Measurements from ENCODE around the gene LRRK1.

DNA sequence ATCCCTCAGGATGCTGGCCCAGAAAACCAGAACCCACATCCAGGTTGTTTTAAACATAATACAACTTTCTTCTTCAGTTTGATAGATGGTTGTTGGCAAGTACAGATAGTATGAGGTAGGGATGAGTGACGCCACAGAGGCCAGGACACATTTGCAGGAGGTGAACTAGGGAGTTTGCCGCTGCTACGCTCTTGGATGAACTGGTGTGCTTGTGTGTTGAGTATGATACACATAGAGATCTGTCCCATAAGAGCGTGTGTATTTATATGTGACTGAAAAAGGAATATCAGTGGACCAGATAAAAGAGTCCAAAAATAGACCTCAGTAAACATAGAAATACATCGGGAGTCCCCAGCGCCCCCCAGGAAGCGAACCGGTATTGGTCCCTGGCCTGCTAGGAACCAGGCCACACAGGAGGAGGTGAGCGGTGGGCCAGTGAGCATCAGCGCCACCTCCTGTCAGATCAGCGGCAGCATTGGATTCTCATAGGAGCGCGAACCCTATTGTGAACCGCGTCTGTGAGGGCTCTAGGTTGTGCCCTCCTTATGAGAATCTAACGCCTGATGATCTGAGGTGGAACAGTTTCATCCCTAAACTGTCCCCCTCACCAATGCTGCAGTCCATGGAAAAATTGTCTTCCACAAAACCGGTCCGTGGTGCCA lies 98.1 kb downstream of the LRRK1 start:
- no peak for TF ChIP-seq TAF1 (IDR thresholded peaks at IDR 0.05; ENCODE audit: borderline replicate concordance, low read depth, low read length)
- no peak for TF ChIP-seq POLR2A (IDR thresholded peaks at IDR 0.05; ENCODE audit: low read depth, low read length)
